AG04449 (cell line): Measurements from ENCODE around the gene ARHGAP20.

ENCODE experiments used
- CTCF ChIA-PET: fragments of 350-600 bp; formaldehyde crosslinking; extraction: SDS; loops from one replicate; lab custom pipeline; 2021; ENCODE audit warnings: antibody characterized with exemption; lab: Yijun Ruan, JAX
- POLR2A ChIA-PET: fragments of 400-600, 350-600 bp; formaldehyde crosslinking; extraction: SDS; loops from one replicate; lab custom pipeline; 2020; ENCODE audit warnings: antibody characterized with exemption, inconsistent platforms; lab: Yijun Ruan, JAX
- DNase-seq: peaks from one replicate; pipeline ENCODE4 v3.0.0-alpha.2; 2010; ENCODE audit warnings: low read depth, low spot score
- H3K4me3 ChIP-seq: 2 replicates; pipeline ENCODE4 v1.5.1; 2011; ENCODE audit warnings: low read depth, mild to moderate bottlenecking, control low read depth, low read length
- CTCF ChIP-seq: IDR thresholded peaks from one replicate; pipeline ENCODE4 v1.5.1; 2011; ENCODE audit warnings: mild to moderate bottlenecking, moderate library complexity, low read length, control low read depth, inconsistent platforms; ENCODE audit not compliant: insufficient read depth; ENCODE audit errors: missing control alignments

Gene ARHGAP20

GRCh38 chr11:110530900-110531741 lies 181.1 kb downstream of the ARHGAP20 start:
- ChIA-PET POLR2A (no interaction called here), CTCF (no interaction called here)
- no peak for DNase-seq
- TF ChIP-seq CTCF = no peak
- H3K4me3 ChIP-seq = no peak overlapping the region

GRCh38 chr11:110529043-110529442 lies 183.2 kb downstream of the ARHGAP20 start:
- no peak for DNase-seq

GRCh38 chr11:110527146-110527545 lies 185.1 kb downstream of the ARHGAP20 start:
- DNase-seq = no peak
- H3K4me3 ChIP-seq = no peak overlapping the region
- CTCF ChIA-PET = no interaction called here
- POLR2A ChIA-PET = no interaction called here
- TF ChIP-seq CTCF = no peak

More at GRCh38 chr11:110529043-110529442, 183.2 kb downstream of the ARHGAP20 start:
- ChIA-PET CTCF (no interaction called here), POLR2A (no interaction called here)
- H3K4me3 ChIP-seq = no peak overlapping the region
- peak; percentile 19 for TF ChIP-seq CTCF
